ENCODE measurements around the gene MS4A4E. TPM values are rescaled to one million over a fixed set of nuclear protein-coding genes. Genes with fewer than 3 reads are reported as not detected.
A peak's percentile ranks its signal among the peaks of the same experiment; 100 is the strongest.

The MS4A4E gene
- total and polyA plus RNA-seq, 2 of the 8 experiments (the other 6 are each of a cell fraction or from before 2014, with no cell fraction given), result not detected

- CTCF ChIA-PET (ENCODE audit: partially characterized antibody), result no interaction called here
- Histone ChIP-seq H3K14ac (ENCODE audit: insufficient read length) (no peak overlapping the region), H4K5ac (ENCODE audit: insufficient read length, low read depth, low read length) (no peak overlapping the region), H3K36me3 (ENCODE audit: control insufficient read depth in 2 of 4, insufficient read depth in 4 of 4, low read length in 3 of 4) (no peaks in the 10 kb centered on the region), H3K79me1 (ENCODE audit: low read depth, low read length) (no peaks in the 10 kb centered on the region), H3K56ac (replicated peaks; ENCODE audit: insufficient read length, low read depth, low read length) (no peak overlapping the region), H3K4me3 (ENCODE audit: extremely low read depth in 1 of 4, insufficient read depth in 2 of 4, low read depth in 3 of 4, low read length in 4 of 4) (no peak overlapping the region), H2AFZ (ENCODE audit: low read length) (no peak overlapping the region), H4K20me1 (replicated peaks in 1 of 2; ENCODE audit: control insufficient read depth in 1 of 2, insufficient read depth in 2 of 2, low read length in 2 of 2) (no peaks in the 10 kb centered on the region), H3K23me2 (ENCODE audit: low read depth, low read length) (no peaks in the 10 kb centered on the region), H2AK5ac (ENCODE audit: low read depth, low read length) (no peak overlapping the region), H3K79me2 (ENCODE audit: control insufficient read depth in 1 of 2, insufficient read depth in 2 of 2, low read length in 2 of 2) (no peaks in the 10 kb centered on the region), H3K27ac (ENCODE audit: low read depth, low read length) (no peak overlapping the region), H3K18ac (ENCODE audit: extremely low read depth, low read length) (no peak overlapping the region), H2BK5ac (ENCODE audit: low read depth, low read length) (no peak overlapping the region), H2BK120ac (replicated peaks; ENCODE audit: low read depth, low read length) (no peak overlapping the region), H3K27me3 (replicated peaks in 1 of 4; ENCODE audit: control insufficient read depth in 3 of 4, extremely low read depth in 1 of 4, insufficient read depth in 3 of 4, low read length in 3 of 4) (no peaks in the 10 kb centered on the region), H3K4me2 (ENCODE audit: insufficient read depth in 1 of 2, low read depth in 2 of 2, low read length in 2 of 2) (no peak overlapping the region), H2BK15ac (ENCODE audit: low read length) (0 out of 2 replicates have a peak overlapping the region, but pooled peaks have one; percentile 29), H3K4me1 (replicated peaks in 1 of 4; ENCODE audit: control insufficient read depth in 3 of 4, insufficient read depth in 4 of 4, low read length in 3 of 4) (no peaks in the 10 kb centered on the region), H3K9ac (replicated peaks in 1 of 4; ENCODE audit: extremely low read depth in 1 of 4, low read depth in 3 of 4, low read length in 3 of 4) (no peak overlapping the region), H2BK20ac (ENCODE audit: low read length) (no peak overlapping the region), H2BK12ac (ENCODE audit: low read depth, low read length) (no peak overlapping the region), H4K8ac (ENCODE audit: extremely low read depth, insufficient read depth, low read length) (no peak overlapping the region), H3K23ac (ENCODE audit: insufficient read length) (no peak overlapping the region), H3K9me3 (ENCODE audit: insufficient read depth in 2 of 2, low read depth in 1 of 2, low read length in 1 of 2) (no peaks in the 10 kb centered on the region), H4K91ac (replicated peaks; ENCODE audit: insufficient read length, low read length) (no peak overlapping the region), H3K4ac (replicated peaks; ENCODE audit: insufficient read length, low read depth, low read length) (no peak overlapping the region)
- no peak for FAIRE-seq
- POLR2A ChIA-PET (ENCODE audit: partially characterized antibody), result no interaction called here
- WGBS, 2 experiments (ENCODE audit: extremely low coverage in 1 of 2, insufficient coverage in 1 of 2, insufficient read length in 1 of 2, insufficient replicate concordance in 2 of 2, low coverage in 1 of 2, low lambda C conversion rate in 2 of 2, missing lambda C conversion rate in 1 of 2), result 76% methylated on average over 3 of the region's 3 CpGs; no CpG with 5 or more reads in 1 of the 2 experiments
- DNase-seq (ENCODE audit: low read depth in 1 of 2, low spot score in 2 of 2), result no peak
- TF ChIP-seq CREB1 (IDR thresholded peaks at IDR 0.05) (no peak), ASH2L (IDR thresholded peaks at IDR 0.05; ENCODE audit: low read length) (no peak), NRF1 (IDR thresholded peaks at IDR 0.05; ENCODE audit: low read depth, low read length) (no peak), CHD1 (IDR thresholded peaks at IDR 0.05; ENCODE audit: low read depth, low read length) (no peak), TAF1 (IDR thresholded peaks at IDR 0.05; ENCODE audit: low read depth, low read length) (no peak), ATF2 (IDR thresholded peaks at IDR 0.05; ENCODE audit: low read length) (no peak), TBP (IDR thresholded peaks at IDR 0.05; ENCODE audit: low read depth, low read length) (no peak), CEBPB (IDR thresholded peaks at IDR 0.05; ENCODE audit: low read depth, low read length) (no peak), SUZ12 (IDR thresholded peaks at IDR 0.05; ENCODE audit: low read length) (no peak), POLR2AphosphoS5 (IDR thresholded peaks at IDR 0.05; ENCODE audit: low read depth, low read length) (no peak), EGR1 (IDR thresholded peaks at IDR 0.05; ENCODE audit: borderline replicate concordance, low read depth, low read length) (no peak), JUND (IDR thresholded peaks at IDR 0.05; ENCODE audit: low read length) (no peak)
These were observed 21.2 kb downstream of the MS4A4E start for GRCh38 chr11:60221692-60222091.
